K562 (cell line): ENCODE results near the gene POLR3C.

Source experiments
- EP300 ChIP-seq: IDR thresholded peaks from 2 replicates; pipeline ENCODE4 v1.6.1; 2012; ENCODE audit warnings: low read length, improper control_type of control experiment
- TCF15 ChIP-seq: fragments of 250-450 bp; sonication (Bioruptor Pico); IDR thresholded peaks from 2 replicates; pipeline ENCODE4 v1.8.0; 2022; ENCODE audit warnings: moderate library complexity, mild to moderate bottlenecking, inconsistent platforms

GRCh38 chr1:145858238-145858900 is 34.4 kb downstream of the POLR3C start:
- TF ChIP-seq EP300: no peak
- TF ChIP-seq TCF15 (CRISPR knock-in tag): no peak
